ENCODE data around the gene ACAT1.
A peak's percentile ranks its signal among the peaks of the same experiment; 100 is the strongest.

Gene ACAT1

DNA sequence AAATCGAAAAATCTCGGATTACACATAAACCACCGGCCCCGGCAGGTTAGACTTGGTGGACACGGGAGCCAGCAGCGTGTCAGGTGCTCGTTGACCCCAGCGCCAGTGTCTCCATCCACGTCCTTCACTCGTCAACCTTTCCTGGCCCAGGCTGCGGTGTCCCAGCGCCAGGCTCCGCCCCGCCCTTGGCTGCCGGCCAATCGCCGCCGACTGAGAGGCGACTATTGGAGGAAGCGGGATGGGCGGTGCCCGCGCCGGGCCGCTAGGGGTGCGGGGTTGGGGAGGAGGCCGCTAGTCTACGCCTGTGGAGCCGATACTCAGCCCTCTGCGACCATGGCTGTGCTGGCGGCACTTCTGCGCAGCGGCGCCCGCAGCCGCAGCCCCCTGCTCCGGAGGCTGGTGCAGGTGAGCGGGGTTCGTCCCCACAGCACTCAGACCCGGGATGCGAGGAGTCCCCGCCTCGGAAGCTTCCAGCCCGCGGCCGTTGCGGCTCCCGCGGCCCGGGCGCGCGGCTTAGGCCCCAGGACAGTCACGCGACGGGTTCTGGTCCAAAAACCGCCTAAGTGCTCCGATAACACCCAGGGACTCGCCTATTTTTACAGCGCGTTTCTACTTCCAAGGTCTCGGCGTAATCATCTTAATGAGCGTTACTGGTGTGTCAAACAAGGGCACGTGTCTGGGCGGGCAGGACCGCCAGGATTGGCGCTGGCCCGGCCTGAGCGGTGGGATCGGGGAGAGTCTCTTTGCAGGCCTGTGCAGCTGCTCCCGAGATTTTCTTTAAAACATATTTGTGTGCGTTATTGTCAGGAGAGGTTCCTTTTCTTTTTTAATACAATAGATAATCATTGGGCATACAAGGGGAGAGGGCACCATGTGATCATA is at the start of gene ACAT1:
Gene ACAT1 (plus strand): TSS at position 294 of the 882 bp plus-strand sequence. CDS start 40 bp downstream, at position 334.
- ATAC-seq = peak; percentile 98
- TF ChIP-seq ZC3H10 (CRISPR knock-in tag; IDR thresholded peaks at IDR 0.05) = no peak
- TF ChIP-seq ZNF565 (CRISPR knock-in tag; conservative IDR thresholded peaks at IDR 0.05; ENCODE audit: low read depth) = no peak

GRCh38 chr11:108084811-108085210 is 36.6 kb upstream of the ACAT1 start:
- ATAC-seq = no peak
- TF ChIP-seq ARNTL (CRISPR knock-in tag; IDR thresholded peaks at IDR 0.05; ENCODE audit: borderline replicate concordance, low read depth) (no peak), ZNF8 (CRISPR knock-in tag; IDR thresholded peaks at IDR 0.05) (no peak), CSDC2 (CRISPR knock-in tag; IDR thresholded peaks at IDR 0.05) (no peak), ZNF70 (CRISPR knock-in tag; IDR thresholded peaks at IDR 0.05) (no peak), TCF4 (CRISPR knock-in tag; IDR thresholded peaks at IDR 0.05; ENCODE audit: borderline replicate concordance) (no peak), ZC3H10 (CRISPR knock-in tag; IDR thresholded peaks at IDR 0.05) (no peak)

- ATAC-seq = no peak
These were observed 35.7 kb upstream of the ACAT1 start for GRCh38 chr11:108085672-108086071.

DNA sequence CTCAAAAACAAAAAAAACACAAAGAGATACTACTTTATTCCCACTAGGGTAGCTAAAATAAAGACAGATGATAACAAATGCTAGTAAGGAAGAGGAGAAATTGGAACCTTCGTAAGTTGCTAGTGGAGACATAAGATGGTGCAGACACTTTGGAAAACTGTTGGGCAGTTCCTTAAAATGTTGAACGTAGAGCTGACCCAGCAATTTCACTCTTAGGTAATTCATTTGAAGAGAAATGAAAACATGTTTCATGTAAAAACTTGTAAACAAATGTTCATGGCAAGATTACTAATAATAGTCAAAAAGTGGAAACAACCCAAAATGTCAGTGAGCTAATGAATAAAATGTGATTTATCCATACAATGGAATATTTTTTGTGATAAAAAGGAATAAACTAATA is 29.2 kb upstream of the ACAT1 start:
- TF ChIP-seq ZNF565 (CRISPR knock-in tag; conservative IDR thresholded peaks at IDR 0.05; ENCODE audit: low read depth) (no peak), CSDC2 (CRISPR knock-in tag; IDR thresholded peaks at IDR 0.05) (no peak), RARB (CRISPR knock-in tag; IDR thresholded peaks at IDR 0.05) (no peak), PPARA (CRISPR knock-in tag; IDR thresholded peaks at IDR 0.05; ENCODE audit: borderline replicate concordance) (no peak), ZFP30 (CRISPR knock-in tag; IDR thresholded peaks at IDR 0.05) (no peak), TCF4 (CRISPR knock-in tag; IDR thresholded peaks at IDR 0.05; ENCODE audit: borderline replicate concordance) (no peak)
- no peak for ATAC-seq

More at GRCh38 chr11:108085672-108086071, 35.7 kb upstream of the ACAT1 start:
- TF ChIP-seq TCF4 (CRISPR knock-in tag; IDR thresholded peaks at IDR 0.05; ENCODE audit: borderline replicate concordance) = no peak
- TF ChIP-seq ZFP30 (CRISPR knock-in tag; IDR thresholded peaks at IDR 0.05) = no peak
- TF ChIP-seq, protein P1, sequence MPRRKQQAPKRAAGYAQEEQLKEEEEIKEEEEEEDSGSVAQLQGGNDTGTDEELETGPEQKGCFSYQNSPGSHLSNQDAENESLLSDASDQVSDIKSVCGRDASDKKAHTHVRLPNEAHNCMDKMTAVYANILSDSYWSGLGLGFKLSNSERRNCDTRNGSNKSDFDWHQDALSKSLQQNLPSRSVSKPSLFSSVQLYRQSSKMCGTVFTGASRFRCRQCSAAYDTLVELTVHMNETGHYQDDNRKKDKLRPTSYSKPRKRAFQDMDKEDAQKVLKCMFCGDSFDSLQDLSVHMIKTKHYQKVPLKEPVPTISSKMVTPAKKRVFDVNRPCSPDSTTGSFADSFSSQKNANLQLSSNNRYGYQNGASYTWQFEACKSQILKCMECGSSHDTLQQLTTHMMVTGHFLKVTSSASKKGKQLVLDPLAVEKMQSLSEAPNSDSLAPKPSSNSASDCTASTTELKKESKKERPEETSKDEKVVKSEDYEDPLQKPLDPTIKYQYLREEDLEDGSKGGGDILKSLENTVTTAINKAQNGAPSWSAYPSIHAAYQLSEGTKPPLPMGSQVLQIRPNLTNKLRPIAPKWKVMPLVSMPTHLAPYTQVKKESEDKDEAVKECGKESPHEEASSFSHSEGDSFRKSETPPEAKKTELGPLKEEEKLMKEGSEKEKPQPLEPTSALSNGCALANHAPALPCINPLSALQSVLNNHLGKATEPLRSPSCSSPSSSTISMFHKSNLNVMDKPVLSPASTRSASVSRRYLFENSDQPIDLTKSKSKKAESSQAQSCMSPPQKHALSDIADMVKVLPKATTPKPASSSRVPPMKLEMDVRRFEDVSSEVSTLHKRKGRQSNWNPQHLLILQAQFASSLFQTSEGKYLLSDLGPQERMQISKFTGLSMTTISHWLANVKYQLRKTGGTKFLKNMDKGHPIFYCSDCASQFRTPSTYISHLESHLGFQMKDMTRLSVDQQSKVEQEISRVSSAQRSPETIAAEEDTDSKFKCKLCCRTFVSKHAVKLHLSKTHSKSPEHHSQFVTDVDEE (CRISPR knock-in tag; IDR thresholded peaks at IDR 0.05) = no peak
- TF ChIP-seq, protein P2, sequence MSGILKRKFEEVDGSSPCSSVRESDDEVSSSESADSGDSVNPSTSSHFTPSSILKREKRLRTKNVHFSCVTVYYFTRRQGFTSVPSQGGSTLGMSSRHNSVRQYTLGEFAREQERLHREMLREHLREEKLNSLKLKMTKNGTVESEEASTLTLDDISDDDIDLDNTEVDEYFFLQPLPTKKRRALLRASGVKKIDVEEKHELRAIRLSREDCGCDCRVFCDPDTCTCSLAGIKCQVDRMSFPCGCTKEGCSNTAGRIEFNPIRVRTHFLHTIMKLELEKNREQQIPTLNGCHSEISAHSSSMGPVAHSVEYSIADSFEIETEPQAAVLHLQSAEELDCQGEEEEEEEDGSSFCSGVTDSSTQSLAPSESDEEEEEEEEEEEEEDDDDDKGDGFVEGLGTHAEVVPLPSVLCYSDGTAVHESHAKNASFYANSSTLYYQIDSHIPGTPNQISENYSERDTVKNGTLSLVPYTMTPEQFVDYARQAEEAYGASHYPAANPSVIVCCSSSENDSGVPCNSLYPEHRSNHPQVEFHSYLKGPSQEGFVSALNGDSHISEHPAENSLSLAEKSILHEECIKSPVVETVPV (CRISPR knock-in tag; IDR thresholded peaks at IDR 0.05) = no peak
- no peak for TF ChIP-seq ARNTL (CRISPR knock-in tag; IDR thresholded peaks at IDR 0.05; ENCODE audit: borderline replicate concordance, low read depth)
- no peak for TF ChIP-seq SNAI2 (CRISPR knock-in tag; IDR thresholded peaks at IDR 0.05)
- no peak for TF ChIP-seq TOX (CRISPR knock-in tag; IDR thresholded peaks at IDR 0.05; ENCODE audit: borderline replicate concordance)
- TF ChIP-seq ESRRG (CRISPR knock-in tag; IDR thresholded peaks at IDR 0.05) = no peak
- TF ChIP-seq BACH2 (CRISPR knock-in tag; IDR thresholded peaks at IDR 0.05; ENCODE audit: borderline replicate concordance) = no peak
- TF ChIP-seq, protein P3, sequence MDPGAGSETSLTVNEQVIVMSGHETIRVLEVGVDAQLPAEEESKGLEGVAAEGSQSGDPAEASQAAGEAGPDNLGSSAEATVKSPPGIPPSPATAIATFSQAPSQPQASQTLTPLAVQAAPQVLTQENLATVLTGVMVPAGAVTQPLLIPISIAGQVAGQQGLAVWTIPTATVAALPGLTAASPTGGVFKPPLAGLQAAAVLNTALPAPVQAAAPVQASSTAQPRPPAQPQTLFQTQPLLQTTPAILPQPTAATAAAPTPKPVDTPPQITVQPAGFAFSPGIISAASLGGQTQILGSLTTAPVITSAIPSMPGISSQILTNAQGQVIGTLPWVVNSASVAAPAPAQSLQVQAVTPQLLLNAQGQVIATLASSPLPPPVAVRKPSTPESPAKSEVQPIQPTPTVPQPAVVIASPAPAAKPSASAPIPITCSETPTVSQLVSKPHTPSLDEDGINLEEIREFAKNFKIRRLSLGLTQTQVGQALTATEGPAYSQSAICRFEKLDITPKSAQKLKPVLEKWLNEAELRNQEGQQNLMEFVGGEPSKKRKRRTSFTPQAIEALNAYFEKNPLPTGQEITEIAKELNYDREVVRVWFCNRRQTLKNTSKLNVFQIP (CRISPR knock-in tag; IDR thresholded peaks at IDR 0.05; ENCODE audit: borderline replicate concordance, low read depth) = no peak
- TF ChIP-seq ZC3H10 (CRISPR knock-in tag; IDR thresholded peaks at IDR 0.05) = no peak
- TF ChIP-seq CSDC2 (CRISPR knock-in tag; IDR thresholded peaks at IDR 0.05) = no peak
- TF ChIP-seq CREB5 (CRISPR knock-in tag; IDR thresholded peaks at IDR 0.05; ENCODE audit: low read depth) = no peak

Measured in SK-N-SH treated with all-trans-retinoic acid at 6 μM for 48 hours (cell line).